Measurements from ENCODE around the gene ADCY5.

ADCY5 gene

DNA sequence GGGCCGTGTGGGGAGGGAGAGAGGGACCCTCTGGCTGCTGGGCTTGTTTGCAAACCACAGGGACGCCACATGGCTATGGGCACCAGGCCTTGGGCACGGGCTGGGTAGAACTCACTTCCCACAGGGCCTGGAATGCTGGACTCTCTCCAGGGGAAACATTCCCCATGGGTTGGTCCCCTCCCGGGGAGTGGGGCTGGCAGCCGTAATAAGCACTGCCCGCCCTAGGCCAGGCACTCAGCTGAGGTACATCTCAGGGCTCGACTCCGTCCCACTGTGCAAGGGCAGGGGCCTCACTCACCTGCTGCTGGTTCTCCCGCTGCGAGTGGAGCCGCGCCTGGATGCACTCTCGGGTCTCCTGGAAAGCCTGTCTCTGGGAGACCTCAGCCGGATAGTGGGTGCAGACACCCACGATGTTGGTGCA is 96.7 kb downstream of the ADCY5 start:
- H3K27me3 Mint-ChIP-seq = peaks cover 35% of the 10 kb centered on the region
- peaks cover 7% of the 10 kb centered on the region for H3K9me3 Mint-ChIP-seq
- no peak overlapping the region for H3K4me3 Mint-ChIP-seq
- peaks cover 2% of the 10 kb centered on the region for H3K36me3 Mint-ChIP-seq
- ATAC-seq (ENCODE audit: low read depth) = no peak
- H3K4me1 Mint-ChIP-seq = no peaks in the 10 kb centered on the region
- no peak overlapping the region for H3K27ac Mint-ChIP-seq
- no peak for DNase-seq (ENCODE audit: low spot score in 2 of 2)

- Mint-ChIP-seq H3K27me3 (peaks cover 35% of the 10 kb centered on the region), H3K36me3 (peaks cover 2% of the 10 kb centered on the region), H3K27ac (no peak overlapping the region), H3K9me3 (peaks cover 7% of the 10 kb centered on the region), H3K4me1 (no peaks in the 10 kb centered on the region), H3K4me3 (no peak overlapping the region)
- DNase-seq (ENCODE audit: low spot score in 2 of 2) (no peak), ATAC-seq (ENCODE audit: low read depth) (no peak)
Observed at GRCh38 chr3:123351501-123351900, 97.4 kb downstream of the ADCY5 start.

DNA sequence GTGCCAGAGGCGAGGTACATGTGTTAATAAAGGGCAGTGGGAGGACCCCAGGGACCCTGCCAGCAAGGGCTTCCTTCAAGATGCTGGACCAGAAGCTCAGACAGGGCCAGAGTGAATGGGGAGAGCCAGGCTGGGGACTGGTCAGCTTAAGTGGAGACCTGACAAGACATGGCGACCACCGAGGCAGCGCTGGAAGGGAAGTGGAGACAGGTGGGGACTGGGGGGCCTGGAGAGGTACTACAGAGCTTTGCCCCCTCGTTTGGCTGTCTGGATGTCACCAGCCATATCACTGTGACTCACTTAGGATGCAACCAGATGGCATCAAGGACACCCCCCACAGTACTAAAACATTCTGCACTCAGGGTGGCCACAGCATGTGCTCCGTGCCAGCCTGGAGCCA is 97.9 kb downstream of the ADCY5 start:
- H3K4me3 Mint-ChIP-seq = no peak overlapping the region
- H3K9me3 Mint-ChIP-seq = peaks cover 7% of the 10 kb centered on the region
- peaks cover 36% of the 10 kb centered on the region for H3K27me3 Mint-ChIP-seq
- no peaks in the 10 kb centered on the region for H3K4me1 Mint-ChIP-seq
- no peak for ATAC-seq (ENCODE audit: low read depth)
- no peak overlapping the region for H3K27ac Mint-ChIP-seq
- H3K36me3 Mint-ChIP-seq = peaks cover 2% of the 10 kb centered on the region
- DNase-seq (ENCODE audit: low spot score in 2 of 2) = no peak

GRCh38 chr3:123349566-123350435 is 99.1 kb downstream of the ADCY5 start:
- no peak overlapping the region for H3K4me3 Mint-ChIP-seq
- H3K36me3 Mint-ChIP-seq = no peaks in the 10 kb centered on the region
- DNase-seq (ENCODE audit: low spot score in 2 of 2) (no peak), ATAC-seq (ENCODE audit: low read depth) (no peak)
- H3K27me3 Mint-ChIP-seq = peaks cover 34% of the 10 kb centered on the region
- H3K27ac Mint-ChIP-seq = no peak overlapping the region
- no peaks in the 10 kb centered on the region for H3K4me1 Mint-ChIP-seq
- peaks cover 4% of the 10 kb centered on the region for H3K9me3 Mint-ChIP-seq

- DNase-seq (ENCODE audit: low spot score in 2 of 2) (no peak), ATAC-seq (ENCODE audit: low read depth) (no peak)
- Mint-ChIP-seq H3K27ac (no peak overlapping the region), H3K9me3 (peaks cover 1% of the 10 kb centered on the region), H3K4me1 (no peaks in the 10 kb centered on the region), H3K36me3 (no peaks in the 10 kb centered on the region), H3K27me3 (peaks cover 31% of the 10 kb centered on the region), H3K4me3 (no peak overlapping the region)
Observed at GRCh38 chr3:123349201-123349535, 99.7 kb downstream of the ADCY5 start.

DNA sequence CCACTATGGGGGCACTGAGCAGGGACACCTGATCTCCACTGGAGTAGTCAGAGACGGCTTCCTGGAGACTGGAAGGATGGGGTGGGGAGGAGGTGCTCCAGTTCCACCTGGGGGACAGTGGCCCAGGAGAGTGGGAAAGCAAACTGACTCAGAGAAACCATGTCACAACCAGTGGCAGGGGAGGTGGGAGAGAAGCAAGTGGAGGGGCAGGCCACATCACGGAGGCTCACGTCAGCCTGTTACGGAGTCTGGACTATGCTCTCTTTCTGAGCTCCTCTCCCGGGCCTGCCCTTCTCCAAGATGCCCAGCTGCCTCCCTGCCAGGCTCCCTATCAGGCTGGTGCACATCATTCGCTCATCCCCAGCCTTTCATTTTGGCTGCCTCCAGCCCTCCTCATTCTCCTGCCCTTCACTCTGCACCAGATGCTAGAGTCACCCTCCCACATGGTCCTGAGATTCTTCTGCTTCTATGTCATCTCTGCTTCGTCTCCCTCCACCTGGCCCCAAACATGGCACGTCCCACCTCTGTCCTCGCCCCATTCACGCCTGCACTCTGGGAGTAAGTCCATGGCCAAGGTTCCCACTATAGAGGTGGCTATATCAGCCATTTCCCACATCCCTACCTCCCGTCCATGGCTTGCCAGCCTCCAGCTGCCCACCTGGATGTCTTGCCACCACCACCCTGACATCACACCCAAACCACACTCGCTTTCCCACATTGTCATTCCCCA is 100.3 kb downstream of the ADCY5 start:
- H3K4me1 Mint-ChIP-seq = no peaks in the 10 kb centered on the region
- DNase-seq (ENCODE audit: low spot score in 2 of 2) (no peak), ATAC-seq (ENCODE audit: low read depth) (no peak)
- H3K9me3 Mint-ChIP-seq = no peaks in the 10 kb centered on the region
- H3K4me3 Mint-ChIP-seq = no peak overlapping the region
- H3K27me3 Mint-ChIP-seq = peaks cover 29% of the 10 kb centered on the region
- no peak overlapping the region for H3K27ac Mint-ChIP-seq
- H3K36me3 Mint-ChIP-seq = no peaks in the 10 kb centered on the region

DNA sequence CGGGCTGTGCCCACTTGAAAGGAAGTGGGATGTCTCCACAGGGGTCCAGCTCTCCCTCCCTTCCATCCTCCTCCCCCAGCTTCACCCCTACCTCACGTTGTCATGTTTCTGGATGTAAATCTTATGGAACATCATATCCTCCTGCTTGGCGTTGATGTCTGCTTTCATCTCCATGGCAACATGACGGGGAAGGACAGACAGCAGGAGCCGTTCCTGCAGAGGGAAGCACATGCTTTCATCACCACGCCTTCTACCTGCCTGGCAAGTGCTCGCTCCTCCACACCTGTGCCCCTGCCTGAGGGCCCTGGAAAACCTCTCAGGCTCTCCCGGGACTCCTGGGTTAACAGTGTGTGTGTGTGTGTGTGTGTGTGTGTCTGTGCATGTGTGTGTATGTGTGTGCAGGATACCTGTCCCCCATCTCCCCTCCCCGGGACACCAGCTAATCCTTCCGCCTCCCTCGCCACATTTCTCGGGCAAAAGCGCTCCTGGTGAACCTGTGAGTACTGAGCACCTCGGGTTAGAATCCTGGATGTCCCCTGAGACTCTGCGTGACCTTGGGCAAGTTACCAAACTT is 101.1 kb downstream of the ADCY5 start:
- DNase-seq (ENCODE audit: low spot score in 2 of 2) = no peak
- no peak overlapping the region for H3K27ac Mint-ChIP-seq
- peaks cover 31% of the 10 kb centered on the region for H3K27me3 Mint-ChIP-seq
- ATAC-seq (ENCODE audit: low read depth) = no peak
- H3K4me1 Mint-ChIP-seq = no peaks in the 10 kb centered on the region
- no peaks in the 10 kb centered on the region for H3K9me3 Mint-ChIP-seq
- H3K36me3 Mint-ChIP-seq = no peaks in the 10 kb centered on the region
- H3K4me3 Mint-ChIP-seq = no peak overlapping the region

DNA sequence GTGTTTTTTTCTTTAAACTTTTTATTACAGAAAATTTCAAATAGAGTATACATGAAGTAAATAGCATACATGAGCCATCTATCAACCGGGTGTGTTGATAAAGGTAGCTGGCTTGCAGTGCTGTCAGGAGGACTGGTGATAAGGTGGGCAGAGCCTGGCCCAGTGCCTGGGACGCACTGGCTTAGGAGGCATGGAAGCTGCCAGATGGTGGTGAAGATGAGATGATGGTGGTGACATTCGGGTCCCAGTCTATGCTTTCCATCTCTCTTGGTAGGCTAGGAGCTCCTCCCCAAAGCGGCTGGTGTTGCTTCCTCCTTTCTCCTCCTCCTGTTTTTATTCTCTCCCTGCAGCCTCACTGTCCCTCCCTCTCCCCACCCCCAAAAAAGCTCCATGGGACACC is 101.7 kb downstream of the ADCY5 start:
- no peaks in the 10 kb centered on the region for H3K9me3 Mint-ChIP-seq

DNA sequence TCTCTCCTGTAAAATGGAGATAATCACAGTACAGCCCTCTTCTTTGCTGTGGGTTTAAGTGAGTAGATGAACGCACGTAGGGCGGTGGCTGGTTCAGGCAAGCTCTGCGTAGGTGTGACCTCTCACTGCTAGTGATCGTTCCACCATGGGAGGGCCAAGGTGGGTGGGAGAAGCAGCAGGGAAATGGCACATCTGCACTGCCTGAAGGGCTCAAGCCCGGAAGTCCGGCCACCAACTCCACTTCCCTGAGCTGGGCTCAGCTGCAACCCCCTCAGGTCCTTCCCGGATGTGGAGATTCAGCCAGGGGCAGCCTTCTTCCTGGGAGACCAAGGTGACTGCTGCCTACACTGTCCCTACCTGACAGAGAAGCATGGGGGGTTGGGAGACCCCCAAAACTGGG is 102.9 kb downstream of the ADCY5 start:
- no peaks in the 10 kb centered on the region for H3K36me3 Mint-ChIP-seq
- no peak overlapping the region for H3K27ac Mint-ChIP-seq
- DNase-seq (ENCODE audit: low spot score in 2 of 2) (no peak), ATAC-seq (ENCODE audit: low read depth) (no peak)
- no peaks in the 10 kb centered on the region for H3K4me1 Mint-ChIP-seq
- no peak overlapping the region for H3K4me3 Mint-ChIP-seq
- peaks cover 31% of the 10 kb centered on the region for H3K27me3 Mint-ChIP-seq
- no peaks in the 10 kb centered on the region for H3K9me3 Mint-ChIP-seq

More for the DNA sequence above, 101.7 kb downstream of the ADCY5 start:
- no peaks in the 10 kb centered on the region for H3K36me3 Mint-ChIP-seq
- DNase-seq (ENCODE audit: low spot score in 2 of 2) (no peak), ATAC-seq (ENCODE audit: low read depth) (no peak)
- no peak overlapping the region for H3K27ac Mint-ChIP-seq
- H3K4me3 Mint-ChIP-seq = no peak overlapping the region
- no peaks in the 10 kb centered on the region for H3K4me1 Mint-ChIP-seq
- H3K27me3 Mint-ChIP-seq = peaks cover 31% of the 10 kb centered on the region

DNA sequence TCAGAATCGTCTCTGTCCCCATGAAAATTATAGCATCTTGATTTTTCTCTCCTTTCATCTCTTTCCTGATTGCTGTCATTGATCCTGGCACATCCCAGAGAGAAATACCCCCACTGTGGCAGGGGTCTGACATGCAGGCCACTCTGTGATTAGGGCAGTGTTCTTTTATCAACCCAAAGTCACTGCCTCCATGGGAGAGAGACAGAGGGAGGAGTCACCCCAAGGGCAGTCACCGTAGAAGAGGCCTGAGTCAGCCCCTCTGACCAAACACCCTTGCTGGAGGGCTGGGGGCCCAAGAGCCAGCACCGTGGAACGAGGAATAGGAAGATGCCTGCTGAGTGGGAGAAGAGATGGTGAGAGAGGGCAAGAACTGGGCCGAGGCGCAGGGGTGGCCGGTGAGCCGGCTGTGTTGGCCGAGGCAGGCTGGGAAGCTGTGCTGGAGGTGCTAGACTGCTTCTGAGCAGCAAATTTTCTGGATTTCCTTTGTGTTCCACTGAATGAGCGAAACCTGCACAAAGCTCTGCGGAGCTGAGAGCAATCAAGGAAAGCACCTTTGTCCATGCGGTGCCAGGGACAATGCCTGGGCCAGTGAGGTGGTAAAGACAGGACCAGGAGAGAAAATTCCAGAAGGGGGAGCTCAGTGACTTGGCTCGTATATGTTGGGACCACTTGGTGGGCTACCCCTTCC is 103.8 kb downstream of the ADCY5 start:
- peaks cover 25% of the 10 kb centered on the region for H3K27me3 Mint-ChIP-seq
- DNase-seq (ENCODE audit: low spot score in 2 of 2) = no peak
- no peak overlapping the region for H3K4me3 Mint-ChIP-seq
- no peak overlapping the region for H3K27ac Mint-ChIP-seq
- ATAC-seq (ENCODE audit: low read depth) = no peak
- no peaks in the 10 kb centered on the region for H3K9me3 Mint-ChIP-seq
- no peaks in the 10 kb centered on the region for H3K4me1 Mint-ChIP-seq
- H3K36me3 Mint-ChIP-seq = no peaks in the 10 kb centered on the region

DNA sequence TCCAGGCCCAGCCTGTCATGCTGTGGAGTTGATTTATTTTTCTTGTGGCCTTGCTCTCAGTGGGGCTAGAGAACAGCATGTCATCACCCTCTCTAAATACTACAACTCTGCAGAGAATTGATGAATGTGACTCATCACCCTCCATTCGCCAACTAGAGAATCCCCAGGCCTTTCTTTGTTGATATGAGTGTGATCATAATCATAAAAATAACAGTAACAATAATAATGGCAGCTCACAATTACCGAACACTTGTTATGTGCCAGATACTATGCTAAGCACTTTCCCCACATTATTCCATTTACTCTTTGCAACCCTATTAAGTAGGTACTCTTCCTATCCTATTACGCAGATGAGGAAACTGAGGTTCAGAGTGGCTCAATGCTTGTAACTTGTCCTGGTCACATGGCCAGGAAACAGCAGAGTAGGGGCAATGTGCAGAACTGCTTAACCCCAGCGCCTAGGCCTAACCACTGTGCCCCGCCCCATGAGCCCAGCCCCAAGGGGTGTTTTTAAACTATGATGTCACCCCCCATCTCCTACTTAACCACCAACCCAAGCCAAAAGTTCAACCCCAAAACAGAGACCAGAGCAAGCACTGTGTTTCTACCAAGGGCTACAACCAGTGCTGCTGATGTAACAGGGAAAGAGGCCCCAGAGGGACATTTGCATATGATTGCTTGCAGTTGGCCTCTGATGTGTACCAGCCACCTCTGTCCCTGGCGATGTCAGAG is 104.5 kb downstream of the ADCY5 start:
- Mint-ChIP-seq H3K36me3 (no peaks in the 10 kb centered on the region), H3K9me3 (no peaks in the 10 kb centered on the region), H3K27ac (no peak overlapping the region), H3K4me3 (no peak overlapping the region), H3K27me3 (peaks cover 18% of the 10 kb centered on the region), H3K4me1 (no peaks in the 10 kb centered on the region)
- no peak for ATAC-seq (ENCODE audit: low read depth)
- DNase-seq (ENCODE audit: low spot score in 2 of 2) = no peak

DNA sequence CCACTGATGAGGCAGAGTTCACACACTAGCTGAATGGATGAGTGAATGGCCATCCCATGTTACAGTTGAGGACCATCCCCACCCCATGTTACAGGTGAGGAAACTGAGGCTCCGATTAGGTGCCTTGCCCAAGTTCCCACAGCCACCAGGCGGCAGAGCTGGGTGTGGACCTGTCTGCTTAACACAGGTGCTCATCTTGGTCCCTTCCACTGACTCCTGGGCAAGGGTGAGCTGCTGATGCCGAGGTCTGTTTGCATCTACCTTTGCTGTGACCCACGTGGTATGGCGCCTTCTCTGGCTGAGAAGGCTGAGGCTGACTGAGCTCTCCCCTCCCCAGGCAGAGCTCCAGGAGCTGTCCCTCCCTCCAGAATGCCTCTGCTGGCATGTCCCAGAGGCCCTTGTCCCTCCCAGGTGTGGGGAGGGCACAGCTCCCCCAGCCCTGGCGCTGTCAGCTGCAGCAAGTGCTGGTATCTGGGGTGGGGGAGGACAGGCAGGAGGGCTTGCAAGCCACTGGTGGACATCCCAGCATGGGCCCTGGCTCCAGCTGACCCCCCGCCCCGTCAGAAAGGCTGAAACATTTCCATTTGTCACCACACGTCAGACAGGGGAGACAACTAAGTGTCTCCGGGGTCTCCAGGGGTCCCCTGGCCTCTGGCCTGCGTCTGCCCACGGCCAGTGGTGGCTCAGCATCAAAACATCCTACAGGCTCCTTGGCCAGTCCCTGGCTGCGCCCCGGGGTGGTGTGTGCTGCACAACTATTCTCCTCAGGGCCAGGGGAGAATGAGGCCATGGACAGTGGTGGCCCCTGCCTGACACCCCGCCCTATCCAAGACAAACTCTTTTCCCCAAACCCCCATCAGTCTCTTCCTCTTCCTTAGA is 105.4 kb downstream of the ADCY5 start:
- H3K27ac Mint-ChIP-seq = no peak overlapping the region
- no peaks in the 10 kb centered on the region for H3K9me3 Mint-ChIP-seq
- ATAC-seq (ENCODE audit: low read depth) (no peak), DNase-seq (ENCODE audit: low spot score in 2 of 2) (no peak)
- no peaks in the 10 kb centered on the region for H3K4me1 Mint-ChIP-seq
- H3K36me3 Mint-ChIP-seq = no peaks in the 10 kb centered on the region
- peaks cover 11% of the 10 kb centered on the region for H3K27me3 Mint-ChIP-seq
- no peak overlapping the region for H3K4me3 Mint-ChIP-seq

- ATAC-seq (ENCODE audit: low read depth) = no peak
- Mint-ChIP-seq H3K27ac (no peak overlapping the region), H3K4me3 (no peak overlapping the region), H3K36me3 (no peaks in the 10 kb centered on the region), H3K9me3 (no peaks in the 10 kb centered on the region), H3K4me1 (no peaks in the 10 kb centered on the region), H3K27me3 (peaks cover 6% of the 10 kb centered on the region)
- no peak for DNase-seq (ENCODE audit: low spot score in 2 of 2)
Observed at GRCh38 chr3:123342631-123343080, 106.2 kb downstream of the ADCY5 start.
